Measurements from ENCODE around the gene TEX19.

TEX19 gene

GRCh38 chr17:82358465-82359350 is at the start of gene TEX19:
TSS of gene TEX19 (plus strand) at chr17:82359247. CDS start at chr17:82362151, 2,904 bp downstream.
- peak; percentile 73 for DNase-seq

- DNase-seq: no peak
These were observed 49.1 kb upstream of the TEX19 start for GRCh38 chr17:82309656-82310570.

- DNase-seq: no peak
These were observed 48.2 kb upstream of the TEX19 start for GRCh38 chr17:82310877-82311276.

GRCh38 chr17:82311971-82312370 is 47.1 kb upstream of the TEX19 start:
- no peak for DNase-seq

- DNase-seq: no peak
These were observed 45.6 kb upstream of the TEX19 start for GRCh38 chr17:82313195-82314011.

- no peak for DNase-seq
These were observed 44.9 kb upstream of the TEX19 start for GRCh38 chr17:82314012-82314726.

GRCh38 chr17:82314727-82315605 is 44.1 kb upstream of the TEX19 start:
- no peak for DNase-seq

- no peak for DNase-seq
These were observed 43.2 kb upstream of the TEX19 start for GRCh38 chr17:82315703-82316358.

- no peak for DNase-seq
These were observed 42.2 kb upstream of the TEX19 start for GRCh38 chr17:82316651-82317393.

- DNase-seq: no peak
These were observed 41.5 kb upstream of the TEX19 start, which contains the start of gene CD7 for GRCh38 chr17:82317394-82318168. TSS of gene CD7 (minus strand) at chr17:82317608. CDS start at chr17:82317495, 113 bp downstream.

- DNase-seq: no peak
These were observed 40.9 kb upstream of the TEX19 start for GRCh38 chr17:82318169-82318498.

- DNase-seq: no peak
These were observed 40.1 kb upstream of the TEX19 start for GRCh38 chr17:82318772-82319606.

- no peak for DNase-seq
These were observed 39.4 kb upstream of the TEX19 start for GRCh38 chr17:82319619-82320062.

GRCh38 chr17:82320140-82320840 is 38.8 kb upstream of the TEX19 start:
- no peak for DNase-seq

GRCh38 chr17:82320956-82321927 is 37.8 kb upstream of the TEX19 start:
- DNase-seq: no peak

GRCh38 chr17:82321947-82322466 is 37.0 kb upstream of the TEX19 start:
- no peak for DNase-seq
